GM18868 (cell line): Measurements from ENCODE around the gene PGBD2.
"Not testable (repeated sequence)": the region's sequence is repeated elsewhere in the genome, so short reads cannot be mapped to it uniquely, and the experiment has no call there.

Experiments used
- ATAC-seq: cut with Tn5 transposase; IDR thresholded peaks from one replicate; pipeline ENCODE4 v1.9.1; 2021; ENCODE audit warnings: mild to moderate bottlenecking, moderate library complexity; ENCODE audit not compliant: unreplicated experiment

Gene PGBD2

DNA sequence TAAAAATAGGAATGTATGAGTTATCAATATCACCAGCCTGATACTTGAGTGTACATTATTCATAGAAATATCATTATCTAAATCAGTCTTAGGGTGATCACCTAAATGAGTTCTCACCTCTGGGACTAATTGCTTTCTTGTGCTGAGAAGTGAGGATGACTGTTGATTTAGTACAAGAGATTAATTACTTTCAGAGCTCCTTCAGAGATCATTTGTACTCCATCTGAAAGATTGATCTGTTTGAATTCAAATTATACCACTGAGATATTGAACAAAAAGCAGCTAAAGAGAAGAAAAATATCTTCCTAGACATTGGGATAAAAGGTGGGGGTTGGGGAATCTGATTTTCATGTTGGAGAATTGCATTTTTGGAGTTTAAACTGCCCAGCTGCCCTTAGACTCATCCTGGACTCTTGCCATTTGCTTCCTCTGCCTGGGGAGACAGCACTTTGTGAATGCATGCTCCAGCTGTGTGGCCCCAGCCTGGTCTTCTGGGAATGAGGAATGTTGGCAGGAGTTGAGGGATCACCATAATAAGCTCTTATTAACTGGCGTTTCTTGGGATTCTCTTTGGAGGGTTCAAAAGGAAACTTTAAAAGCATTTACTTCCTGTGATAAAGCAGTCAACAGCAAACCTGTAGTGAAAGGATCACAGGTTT lies 19.7 kb upstream of the PGBD2 start:
- no peak for ATAC-seq

GRCh38 chr1:248889914-248890243 lies 16.2 kb upstream of the PGBD2 start:
- ATAC-seq = not testable (repeated sequence)

DNA sequence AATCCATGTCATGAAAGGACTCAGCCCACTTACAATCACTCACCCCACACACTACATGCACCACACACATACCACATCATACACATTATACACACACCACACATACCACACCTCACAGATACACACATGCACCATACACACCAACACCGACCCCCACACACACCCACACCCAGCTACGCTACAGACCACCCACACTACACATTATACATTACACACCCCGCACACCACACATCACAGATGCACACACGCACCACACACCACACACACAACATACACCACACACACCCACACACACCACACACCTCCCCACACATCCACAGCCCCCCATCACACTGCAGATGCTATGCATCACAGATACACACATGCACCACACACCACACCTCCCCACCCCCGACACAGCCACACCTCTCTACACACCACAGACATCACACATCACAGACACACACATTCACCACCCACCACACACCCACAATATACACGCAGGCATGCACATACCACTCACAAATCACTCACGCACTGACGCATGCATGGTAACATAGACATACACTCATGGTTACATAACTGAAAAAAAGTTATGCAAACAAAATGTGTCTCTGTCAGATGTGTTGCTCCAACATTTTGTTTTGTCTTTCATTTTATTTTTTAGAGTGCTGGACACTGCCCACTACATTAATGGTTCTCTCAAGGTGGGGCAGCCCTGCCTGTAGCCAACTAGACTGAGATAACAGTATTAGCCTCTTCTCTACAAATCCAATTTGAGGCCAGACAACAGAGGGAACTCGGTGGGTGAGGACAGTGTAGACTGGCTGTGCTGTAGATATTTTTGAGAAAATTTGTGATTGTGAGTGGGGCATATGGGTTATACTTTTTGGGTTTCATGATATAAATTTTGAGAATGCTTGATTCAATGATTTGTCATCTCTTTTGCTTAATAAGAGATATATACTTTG lies 15.2 kb upstream of the PGBD2 start:
- no peak for ATAC-seq

GRCh38 chr1:248891758-248892157 lies 14.3 kb upstream of the PGBD2 start:
- no peak for ATAC-seq

GRCh38 chr1:248892590-248892989 lies 13.4 kb upstream of the PGBD2 start:
- ATAC-seq = no peak

DNA sequence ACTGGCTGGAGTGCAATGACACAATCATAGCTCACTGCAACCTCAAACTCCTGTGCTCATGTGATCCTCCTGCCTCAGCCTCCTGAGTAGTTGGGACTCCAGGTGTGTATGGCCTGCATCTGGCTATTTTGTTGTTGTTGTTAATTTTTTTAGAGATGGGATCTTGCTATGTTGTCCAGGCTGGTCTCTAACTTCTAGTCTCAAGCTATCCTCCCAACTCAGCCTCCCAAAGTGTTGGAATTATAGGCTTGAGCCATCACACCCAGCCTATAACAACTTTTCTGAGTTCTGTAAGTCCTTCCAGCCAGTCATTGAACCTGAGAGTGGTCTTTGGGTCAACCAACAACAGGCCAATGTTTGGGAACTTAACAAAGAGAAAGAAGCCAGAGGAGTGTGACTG lies 11.2 kb upstream of the PGBD2 start:
- ATAC-seq = no peak

DNA sequence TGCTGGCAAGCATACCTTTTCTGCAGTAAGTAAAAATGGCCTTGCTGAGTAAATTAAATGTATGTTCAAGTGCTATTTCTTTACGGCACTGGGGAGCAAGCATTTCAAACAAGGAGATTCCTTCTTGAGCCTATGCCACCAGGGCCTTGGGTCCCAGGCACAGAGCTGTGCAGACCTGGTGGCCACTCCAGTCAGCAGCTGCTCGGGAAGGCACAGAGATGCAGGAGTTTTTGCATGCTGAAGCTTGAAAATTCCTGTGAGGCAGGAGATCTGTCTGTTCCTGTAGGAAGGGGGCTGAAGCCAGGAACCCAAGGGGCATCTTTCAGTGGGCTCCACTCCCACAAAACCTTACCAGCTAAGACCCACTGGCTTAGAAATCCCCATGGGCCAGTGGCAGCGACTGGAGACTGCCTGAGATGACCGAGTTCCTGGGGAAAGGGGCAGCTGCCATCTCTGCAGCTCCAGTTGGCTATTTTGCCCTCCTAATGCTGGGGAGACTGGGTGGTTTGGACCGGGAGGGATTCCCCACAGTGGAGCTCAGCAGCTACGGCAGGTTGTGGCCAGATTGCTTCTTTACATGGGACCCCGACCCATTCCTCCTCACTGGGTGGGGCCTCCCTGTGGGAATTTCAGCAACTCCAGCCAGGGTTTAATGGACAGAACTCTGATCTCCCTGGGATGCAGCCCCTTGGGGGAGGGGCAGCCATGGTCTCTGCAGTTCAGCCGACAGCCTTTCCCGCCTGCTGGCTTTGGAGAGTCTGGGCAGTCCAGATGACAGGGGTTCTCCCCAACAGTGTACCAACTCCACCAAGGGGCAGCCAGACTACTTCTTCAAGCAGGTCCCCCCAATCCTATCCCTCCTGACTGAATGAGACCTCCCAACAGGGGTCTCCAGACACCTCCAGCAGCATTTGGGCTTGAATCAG lies 8.4 kb upstream of the PGBD2 start:
- ATAC-seq = no peak

- ATAC-seq = no peak
Observed at GRCh38 chr1:248900637-248901036, 5.4 kb upstream of the PGBD2 start.

DNA sequence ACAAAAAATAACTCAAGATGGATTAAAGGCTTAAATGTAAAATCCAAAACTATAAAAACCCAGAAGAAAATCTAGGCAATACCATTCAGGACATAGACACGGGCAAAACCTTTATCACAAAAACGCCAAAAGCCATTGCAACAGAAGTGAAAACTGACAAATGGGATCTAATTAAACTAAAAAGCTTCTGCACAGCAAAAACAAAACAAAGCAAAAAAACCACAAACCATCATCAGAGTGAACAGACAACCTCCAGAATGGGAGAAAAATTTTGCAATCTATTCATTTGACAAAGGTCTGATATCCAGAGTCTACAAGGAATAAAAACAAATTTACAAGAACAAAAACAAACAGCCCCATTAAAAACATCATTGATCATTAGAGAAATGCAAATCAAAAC lies 4.5 kb upstream of the PGBD2 start:
- no peak for ATAC-seq

DNA sequence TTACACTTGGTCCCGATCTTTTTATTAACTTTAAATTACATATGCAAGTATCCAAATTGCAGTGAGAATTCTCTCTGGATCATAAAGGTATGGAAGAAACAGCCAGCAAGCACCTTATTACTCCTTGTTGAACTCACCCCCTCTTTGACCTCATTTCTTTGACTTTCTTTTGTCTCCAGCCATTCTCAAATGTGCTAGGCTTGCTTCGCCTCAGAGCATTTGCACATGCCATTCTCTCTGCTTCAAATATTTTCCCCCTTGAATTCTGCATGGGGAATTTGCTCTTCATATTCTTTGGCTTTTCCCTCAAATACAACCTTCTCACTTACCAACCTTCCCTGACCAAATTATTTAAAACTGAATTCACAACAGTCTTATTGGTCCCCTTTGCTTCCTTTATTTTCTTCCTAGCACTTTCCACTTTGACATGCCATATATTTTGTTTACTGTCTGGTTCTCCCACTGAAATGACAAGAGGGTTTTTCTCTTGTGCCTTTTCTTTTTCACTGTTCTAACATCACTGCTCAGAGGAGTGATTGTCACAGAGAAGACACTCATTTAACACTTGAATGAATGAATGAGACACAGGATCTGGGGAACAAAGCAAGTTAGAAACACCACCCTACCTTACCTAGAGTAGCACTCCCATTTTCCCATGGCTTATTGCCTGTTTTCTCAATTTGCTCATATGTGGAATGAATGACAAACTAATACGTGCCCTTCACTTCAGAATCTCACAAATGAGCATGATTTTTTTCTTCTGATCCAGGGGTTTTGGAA lies 1.4 kb upstream of the PGBD2 start:
- no peak for ATAC-seq

- no peak for ATAC-seq
Observed at GRCh38 chr1:248905662-248906008, 400 bp upstream of the PGBD2 start.

DNA sequence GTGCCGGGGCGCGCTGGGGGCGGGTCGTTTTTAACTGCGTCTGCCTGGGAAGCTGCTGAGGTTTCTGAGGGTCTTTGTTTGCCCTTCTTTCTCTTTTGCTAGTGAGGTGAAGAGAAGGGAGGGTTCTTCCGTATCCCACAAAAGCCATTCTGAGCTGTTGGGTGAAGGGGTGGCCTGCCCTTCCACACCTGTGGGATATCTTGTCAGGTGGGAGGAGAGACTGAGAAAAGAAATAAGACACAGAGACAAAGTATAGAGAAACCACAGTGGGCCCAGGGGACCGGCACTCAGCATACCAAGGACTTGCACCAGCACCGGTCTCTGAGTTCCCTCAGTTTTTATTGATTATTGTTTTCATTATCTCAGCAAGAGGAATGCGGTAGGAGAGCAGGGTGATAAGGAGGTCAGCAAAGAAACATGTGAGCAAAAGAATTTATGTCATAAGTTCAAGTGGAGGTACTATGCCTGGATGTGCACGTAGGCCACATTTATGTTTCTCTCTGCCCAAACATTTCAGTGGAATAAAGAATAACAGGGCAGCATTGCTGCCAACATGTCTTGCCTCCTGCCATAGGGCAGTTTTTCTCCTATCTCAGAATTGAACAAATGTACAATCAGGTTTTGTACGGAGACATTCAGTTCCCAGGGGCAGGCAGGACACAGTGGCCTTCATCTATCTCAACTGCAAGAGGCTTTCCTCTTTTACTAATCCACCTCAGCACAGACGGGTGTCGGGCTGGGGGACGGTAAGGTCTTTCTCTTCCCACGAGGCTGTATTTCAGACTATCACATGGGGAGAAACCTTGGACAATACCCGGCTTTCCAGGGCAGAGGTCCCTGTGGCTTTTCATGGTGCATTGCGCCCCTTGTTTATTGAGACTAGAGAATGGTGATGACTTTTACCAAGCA lies 972 bp downstream of the PGBD2 start:
- peak; percentile 18 for ATAC-seq

- no peak for ATAC-seq
Observed at GRCh38 chr1:248910761-248911160, 4.7 kb downstream of the PGBD2 start.

DNA sequence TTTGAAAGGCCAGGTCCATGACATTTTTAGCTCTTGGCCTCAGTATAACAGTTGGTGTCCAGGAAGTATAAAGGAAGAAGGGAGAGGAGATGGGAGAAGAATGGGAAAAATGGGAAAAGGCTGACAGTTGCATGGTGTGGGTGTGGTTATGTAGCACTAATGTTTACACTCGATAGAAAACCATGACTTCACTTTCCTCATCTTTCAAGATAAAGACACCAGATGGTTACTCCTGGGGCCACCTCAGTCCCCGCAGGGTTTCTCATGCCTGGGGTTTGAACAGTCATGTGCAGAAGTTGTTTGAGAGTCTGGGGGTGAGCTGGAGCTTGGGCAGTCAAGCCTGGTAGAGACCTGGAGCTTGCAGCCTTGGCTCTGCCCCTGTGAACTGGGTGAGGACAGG lies 7.9 kb downstream of the PGBD2 start:
- no peak for ATAC-seq

GRCh38 chr1:248914796-248915381 lies 8.9 kb downstream of the PGBD2 start:
- ATAC-seq = no peak

- ATAC-seq = no peak
Observed at GRCh38 chr1:248918131-248918530, 12.1 kb downstream of the PGBD2 start.

GRCh38 chr1:248923352-248924338 lies 17.6 kb downstream of the PGBD2 start:
- ATAC-seq = no peak
